KBM-7 (cell line): Measurements from ENCODE around the gene GSDMA.
"Not testable (repeated sequence)": the region's sequence is repeated elsewhere in the genome, so short reads cannot be mapped to it uniquely, and the experiment has no call there.

Source experiments
- DNase-seq: peaks from one replicate; pipeline ENCODE4 v3.0.0-alpha.2; 2015
- in situ Hi-C: fragments of 300-500 bp; cut with MboI; formaldehyde crosslinking; loops from 2 replicates; pipeline ENCODE4 v1.14.3; 2020; ENCODE audit warnings: low sequenced_read_pairs, low pct_unique_long_range_greater_than_20kb, mixed read lengths

Gene GSDMA

GRCh38 chr17:39928858-39929645 lies 33.8 kb upstream of the GSDMA start:
- in situ Hi-C loops: no loop called here
- DNase-seq: peak; percentile 24

GRCh38 chr17:39929646-39930407 lies 33.0 kb upstream of the GSDMA start:
- in situ Hi-C loops: no loop called here
- DNase-seq: no peak

- in situ Hi-C loops: no loop called here
- DNase-seq: no peak
These were observed 28.9 kb upstream of the GSDMA start for GRCh38 chr17:39933912-39934311.

- in situ Hi-C loops: no loop called here
- DNase-seq: no peak
These were observed 28.5 kb upstream of the GSDMA start for GRCh38 chr17:39934324-39934723.

GRCh38 chr17:39935909-39936308 lies 26.9 kb upstream of the GSDMA start:
- no peak for DNase-seq
- in situ Hi-C loops: no loop called here

- DNase-seq: no peak
- in situ Hi-C loops: no loop called here
These were observed 25.4 kb upstream of the GSDMA start for GRCh38 chr17:39937447-39937846.

- DNase-seq: no peak
- in situ Hi-C loops: no loop called here
These were observed 24.5 kb upstream of the GSDMA start for GRCh38 chr17:39938140-39938869.

- in situ Hi-C loops: no loop called here
- DNase-seq: no peak
These were observed 23.7 kb upstream of the GSDMA start for GRCh38 chr17:39939106-39939505.

GRCh38 chr17:39939588-39940419 lies 23.0 kb upstream of the GSDMA start:
- in situ Hi-C loops: no loop called here
- peak; percentile 72 for DNase-seq

GRCh38 chr17:39943702-39944392 lies 19.0 kb upstream of the GSDMA start:
- no peak for DNase-seq
- in situ Hi-C loops: no loop called here

- in situ Hi-C loops: no loop called here
- no peak for DNase-seq
These were observed 18.5 kb upstream of the GSDMA start for GRCh38 chr17:39944393-39944711.

- DNase-seq: no peak
- in situ Hi-C loops: no loop called here
These were observed 16.1 kb upstream of the GSDMA start for GRCh38 chr17:39946551-39947330.

- in situ Hi-C loops: not testable (repeated sequence)
These were observed 14.3 kb upstream of the GSDMA start for GRCh38 chr17:39948489-39948828.

GRCh38 chr17:39949028-39949427 lies 13.8 kb upstream of the GSDMA start:
- in situ Hi-C loops: no loop called here
- no peak for DNase-seq

More at GRCh38 chr17:39948489-39948828, 14.3 kb upstream of the GSDMA start:
- DNase-seq: not testable (repeated sequence)

GRCh38 chr17:39950871-39951348 lies 11.9 kb upstream of the GSDMA start:
- DNase-seq: no peak
- in situ Hi-C loops: no loop called here

- in situ Hi-C loops: no loop called here
- no peak for DNase-seq
These were observed 10.7 kb upstream of the GSDMA start for GRCh38 chr17:39951924-39952679.
